ENCODE data around the gene DCAF4.

The DCAF4 gene

DNA sequence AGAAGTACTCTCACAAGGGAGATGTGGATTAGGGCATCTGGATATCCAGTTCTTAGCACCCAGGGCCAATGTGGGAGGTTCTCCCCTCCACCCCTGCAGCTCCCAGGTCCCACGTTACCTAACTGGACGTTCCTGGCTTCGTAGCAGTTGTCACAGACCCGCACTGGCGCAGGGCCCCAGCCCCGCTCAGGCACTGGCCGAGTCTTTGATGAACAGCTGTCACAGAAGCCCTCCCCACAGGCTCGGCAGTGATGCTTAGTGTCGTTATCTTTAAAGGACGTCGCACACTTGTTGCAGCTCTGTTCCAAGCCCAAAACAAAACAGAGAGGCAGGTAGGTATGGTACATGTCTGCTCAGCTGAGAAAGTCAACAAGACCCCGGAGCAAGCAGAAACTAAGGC is 48.4 kb downstream of the DCAF4 start:
- ChIA-PET POLR2A (interaction anchor here (1.5 kb wide), 1 partner anchor 84 kb away, joined by 4 read pairs; the partner anchor contains the start of gene RBM25), CTCF (interaction anchor here (0.5 kb wide), 1 partner anchor 75 kb away, joined by 5 read pairs; no protein-coding TSS in a partner anchor)
- DNase-seq (ENCODE audit: extremely low spot score): no peak
- TF ChIP-seq HDGF (IDR thresholded peaks at IDR 0.05; ENCODE audit: borderline replicate concordance) (no peak), L3MBTL2 (conservative IDR thresholded peaks at IDR 0.05) (no peak), ELF4 (IDR thresholded peaks at IDR 0.05) (no peak), SP1 (IDR thresholded peaks at IDR 0.05) (no peak), NFRKB (IDR thresholded peaks at IDR 0.05) (no peak), ARNT (IDR thresholded peaks at IDR 0.05) (no peak), ZNF384 (IDR thresholded peaks at IDR 0.05) (no peak), BHLHE40 (IDR thresholded peaks at IDR 0.05; ENCODE audit: borderline replicate concordance) (no peak), FOXK2 (IDR thresholded peaks at IDR 0.05) (no peak), TARDBP (IDR thresholded peaks at IDR 0.05) (no peak), FOXM1 (IDR thresholded peaks at IDR 0.05; ENCODE audit: borderline replicate concordance) (no peak), LEF1 (IDR thresholded peaks at IDR 0.05; ENCODE audit: borderline replicate concordance) (no peak), SUZ12 (IDR thresholded peaks at IDR 0.05) (no peak), CTBP1 (IDR thresholded peaks at IDR 0.05; ENCODE audit: borderline replicate concordance) (no peak), FOXA1 (IDR thresholded peaks at IDR 0.05) (no peak)
- TF ChIP-seq, protein P1, sequence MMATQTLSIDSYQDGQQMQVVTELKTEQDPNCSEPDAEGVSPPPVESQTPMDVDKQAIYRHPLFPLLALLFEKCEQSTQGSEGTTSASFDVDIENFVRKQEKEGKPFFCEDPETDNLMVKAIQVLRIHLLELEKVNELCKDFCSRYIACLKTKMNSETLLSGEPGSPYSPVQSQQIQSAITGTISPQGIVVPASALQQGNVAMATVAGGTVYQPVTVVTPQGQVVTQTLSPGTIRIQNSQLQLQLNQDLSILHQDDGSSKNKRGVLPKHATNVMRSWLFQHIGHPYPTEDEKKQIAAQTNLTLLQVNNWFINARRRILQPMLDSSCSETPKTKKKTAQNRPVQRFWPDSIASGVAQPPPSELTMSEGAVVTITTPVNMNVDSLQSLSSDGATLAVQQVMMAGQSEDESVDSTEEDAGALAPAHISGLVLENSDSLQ (IDR thresholded peaks at IDR 0.05): no peak

DNA sequence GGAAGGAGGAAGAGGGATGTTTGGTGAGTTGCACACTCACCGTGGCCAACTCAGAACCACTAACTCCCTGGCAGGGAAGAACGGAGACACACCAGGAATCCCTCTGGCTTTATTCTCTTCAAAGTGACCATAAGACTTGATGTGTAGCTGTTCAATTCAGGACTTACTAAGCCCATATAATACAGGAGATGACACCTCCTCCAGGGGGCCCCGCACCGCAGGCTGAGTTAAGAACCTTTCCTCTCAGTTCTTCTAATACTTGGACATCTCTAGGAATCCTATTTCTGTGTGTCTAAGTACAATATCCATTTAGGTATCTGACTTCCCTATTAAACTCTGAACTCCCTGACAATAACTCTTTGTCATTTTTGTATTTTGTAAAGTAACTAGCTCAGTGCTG is 49.5 kb downstream of the DCAF4 start:
- no peak for TF ChIP-seq L3MBTL2 (conservative IDR thresholded peaks at IDR 0.05)
- TF ChIP-seq, protein P1 (IDR thresholded peaks at IDR 0.05): no peak
- TF ChIP-seq TARDBP (IDR thresholded peaks at IDR 0.05): no peak
- no peak for TF ChIP-seq ZNF384 (IDR thresholded peaks at IDR 0.05)
- TF ChIP-seq SUZ12 (IDR thresholded peaks at IDR 0.05): no peak
- no peak for TF ChIP-seq FOXM1 (IDR thresholded peaks at IDR 0.05; ENCODE audit: borderline replicate concordance)
- no peak for TF ChIP-seq BHLHE40 (IDR thresholded peaks at IDR 0.05; ENCODE audit: borderline replicate concordance)
- no peak for TF ChIP-seq SP1 (IDR thresholded peaks at IDR 0.05)
- no peak for TF ChIP-seq ELF4 (IDR thresholded peaks at IDR 0.05)
- no peak for TF ChIP-seq FOXA1 (IDR thresholded peaks at IDR 0.05)
- no peak for TF ChIP-seq ARNT (IDR thresholded peaks at IDR 0.05)
- no peak for TF ChIP-seq CTBP1 (IDR thresholded peaks at IDR 0.05; ENCODE audit: borderline replicate concordance)
- no peak for TF ChIP-seq NFRKB (IDR thresholded peaks at IDR 0.05)
- TF ChIP-seq LEF1 (IDR thresholded peaks at IDR 0.05; ENCODE audit: borderline replicate concordance): no peak
- no peak for TF ChIP-seq HDGF (IDR thresholded peaks at IDR 0.05; ENCODE audit: borderline replicate concordance)
- TF ChIP-seq FOXK2 (IDR thresholded peaks at IDR 0.05): no peak
- no peak for DNase-seq (ENCODE audit: extremely low spot score)
- CTCF ChIA-PET: no interaction called here
- POLR2A ChIA-PET: interaction anchor here (1.5 kb wide), 1 partner anchor 83 kb away, joined by 4 read pairs; the partner anchor contains the start of gene RBM25

DNA sequence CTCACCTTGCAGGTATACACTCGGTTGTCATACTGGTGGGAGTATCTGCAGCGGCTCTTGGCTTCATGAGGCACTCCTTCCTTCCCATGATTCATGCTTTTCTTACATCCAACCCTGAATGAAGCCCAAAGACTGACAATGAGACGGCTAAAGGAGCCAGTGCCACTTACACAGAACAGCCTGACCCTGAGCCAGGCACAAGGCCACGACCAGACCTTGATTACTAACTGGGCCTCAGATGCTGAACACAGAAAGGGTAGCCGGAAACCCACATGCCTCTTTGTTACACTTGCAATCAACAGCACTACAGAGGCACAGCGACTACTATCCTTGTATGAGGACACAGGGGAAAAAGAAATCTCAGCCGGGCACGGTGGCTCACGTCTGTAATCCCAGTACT is 52.6 kb downstream of the DCAF4 start:
- TF ChIP-seq FOXA1 (IDR thresholded peaks at IDR 0.05) (no peak), SP1 (IDR thresholded peaks at IDR 0.05) (no peak), ARNT (IDR thresholded peaks at IDR 0.05) (no peak), TARDBP (IDR thresholded peaks at IDR 0.05) (no peak), FOXM1 (IDR thresholded peaks at IDR 0.05; ENCODE audit: borderline replicate concordance) (no peak), FOXK2 (IDR thresholded peaks at IDR 0.05) (no peak), NFRKB (IDR thresholded peaks at IDR 0.05) (no peak), BHLHE40 (IDR thresholded peaks at IDR 0.05; ENCODE audit: borderline replicate concordance) (no peak), SUZ12 (IDR thresholded peaks at IDR 0.05) (no peak), ELF4 (IDR thresholded peaks at IDR 0.05) (no peak), CTBP1 (IDR thresholded peaks at IDR 0.05; ENCODE audit: borderline replicate concordance) (no peak), ZNF384 (IDR thresholded peaks at IDR 0.05) (no peak)
- TF ChIP-seq, protein P1 (IDR thresholded peaks at IDR 0.05): no peak
- no peak for DNase-seq (ENCODE audit: extremely low spot score)
- ChIA-PET CTCF (no interaction called here), POLR2A (no interaction called here)

DNA sequence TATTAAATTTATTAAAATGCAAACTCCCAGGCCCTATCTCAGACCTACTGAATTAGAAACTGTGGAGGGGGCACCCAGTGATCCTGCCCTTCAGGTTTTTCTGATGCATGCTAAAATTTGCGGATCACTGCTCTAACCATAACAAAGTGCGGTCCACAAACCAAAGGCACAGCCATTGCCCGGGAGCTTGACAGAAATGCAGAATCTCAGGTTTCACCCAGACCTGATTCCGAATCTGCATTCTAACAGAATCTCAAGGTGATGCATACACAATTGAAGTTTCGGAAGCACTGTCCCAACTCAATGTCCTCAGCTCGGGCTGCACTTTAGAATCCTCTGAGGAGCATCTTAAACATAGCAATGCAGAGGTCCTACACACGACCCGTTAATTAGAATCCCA is 54.6 kb downstream of the DCAF4 start:
- CTCF ChIA-PET: no interaction called here

DNA sequence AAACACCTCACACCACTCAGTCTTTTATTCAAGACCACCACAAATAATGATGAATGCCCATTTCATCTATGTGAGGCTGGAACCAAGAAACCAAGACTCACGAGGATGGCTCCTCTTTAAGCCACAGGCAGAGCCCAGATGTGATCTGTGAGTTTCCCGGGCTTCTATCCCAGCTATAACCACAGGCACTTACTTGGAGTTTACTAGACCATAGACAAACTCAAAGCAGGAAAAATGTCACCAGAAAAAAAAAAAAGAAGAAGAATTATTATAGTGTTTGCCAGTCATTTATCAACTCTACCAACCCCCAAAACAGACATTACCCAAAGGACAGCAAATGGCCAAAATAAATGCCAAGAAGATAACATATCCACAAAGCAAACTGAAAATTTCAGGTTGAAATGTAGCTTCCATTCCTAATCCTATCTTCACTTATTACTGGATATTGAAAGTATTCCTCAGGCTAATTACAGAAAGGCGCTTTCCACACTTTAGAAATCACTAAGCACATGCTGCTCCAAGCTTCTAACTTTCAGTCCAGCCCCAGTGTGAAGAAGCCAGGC is 56.0 kb downstream of the DCAF4 start:
- no peak for TF ChIP-seq FOXM1 (IDR thresholded peaks at IDR 0.05; ENCODE audit: borderline replicate concordance)
- TF ChIP-seq BHLHE40 (IDR thresholded peaks at IDR 0.05; ENCODE audit: borderline replicate concordance): no peak
- no peak for TF ChIP-seq SP1 (IDR thresholded peaks at IDR 0.05)
- no peak for TF ChIP-seq SUZ12 (IDR thresholded peaks at IDR 0.05)
- ChIA-PET CTCF (no interaction called here), POLR2A (no interaction called here)
- DNase-seq (ENCODE audit: extremely low spot score): no peak

More for the DNA sequence above, 54.6 kb downstream of the DCAF4 start:
- DNase-seq (ENCODE audit: extremely low spot score): no peak
- POLR2A ChIA-PET: no interaction called here
- TF ChIP-seq CTBP1 (IDR thresholded peaks at IDR 0.05; ENCODE audit: borderline replicate concordance) (no peak), BHLHE40 (IDR thresholded peaks at IDR 0.05; ENCODE audit: borderline replicate concordance) (no peak), HDGF (IDR thresholded peaks at IDR 0.05; ENCODE audit: borderline replicate concordance) (no peak), ZNF384 (IDR thresholded peaks at IDR 0.05) (no peak), LEF1 (IDR thresholded peaks at IDR 0.05; ENCODE audit: borderline replicate concordance) (no peak), FOXK2 (IDR thresholded peaks at IDR 0.05) (no peak)

DNA sequence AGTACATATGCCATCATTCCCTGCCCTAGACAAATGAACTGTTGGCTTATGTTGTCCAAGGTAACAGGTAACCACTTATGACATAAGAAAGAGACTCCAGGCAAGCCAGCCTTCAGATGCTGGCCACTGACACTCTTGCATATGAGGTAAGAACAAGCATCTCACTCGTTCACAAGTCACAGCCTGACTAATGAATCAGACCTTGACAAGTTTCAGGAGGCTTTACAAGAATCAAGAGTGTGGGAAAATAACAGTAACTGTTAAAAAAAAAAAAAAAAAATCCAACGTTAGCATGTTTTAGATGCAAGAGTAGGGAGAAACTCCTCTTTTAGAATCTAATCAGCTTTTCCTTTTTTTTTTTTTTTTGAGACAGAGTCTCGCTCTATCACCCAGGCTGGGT is 60.0 kb downstream of the DCAF4 start:
- no peak for TF ChIP-seq CTBP1 (IDR thresholded peaks at IDR 0.05; ENCODE audit: borderline replicate concordance)
- no peak for TF ChIP-seq L3MBTL2 (conservative IDR thresholded peaks at IDR 0.05)
- TF ChIP-seq SUZ12 (IDR thresholded peaks at IDR 0.05): no peak
- TF ChIP-seq NFRKB (IDR thresholded peaks at IDR 0.05): no peak
- TF ChIP-seq TARDBP (IDR thresholded peaks at IDR 0.05): no peak
- no peak for TF ChIP-seq ARNT (IDR thresholded peaks at IDR 0.05)
- no peak for DNase-seq (ENCODE audit: extremely low spot score)
- POLR2A ChIA-PET: no interaction called here
- CTCF ChIA-PET: no interaction called here
